Stimulated activated effector memory CD8-positive, alpha-beta T cell treated with anti-CD3 and anti-CD28 coated beads, Interleukin-12 subunit alpha, Interleukin-12 subunit beta, amount 100 ng/mL, for 72 hours (primary cell): ENCODE data around the gene FAM117A.
A peak's percentile ranks its signal among the peaks of the same experiment; 100 is the strongest.
"Not testable (repeated sequence)": the region's sequence is repeated elsewhere in the genome, so short reads cannot be mapped to it uniquely, and the experiment has no call there.

ENCODE experiments used
- ATAC-seq: fragments of 150-1000 bp; cut with Tn5 transposase; 2 replicates; pipeline ENCODE4 v1.10.0; 2021
- DNase-seq, 2 donors: peaks; one replicate each; pipeline ENCODE4 v3.0.0; 2021 to 2022; ENCODE audit warnings: low spot score in 2 of 2
- H3K27ac Mint-ChIP-seq: one replicate; pipeline ENCODE4 v1.8.0; 2022; ENCODE audit warnings: mild to moderate bottlenecking, mixed read lengths
- H3K36me3 Mint-ChIP-seq: one replicate; pipeline ENCODE4 v1.8.0; 2022; ENCODE audit warnings: mild to moderate bottlenecking, mixed read lengths
- H3K4me1 Mint-ChIP-seq: one replicate; pipeline ENCODE4 v1.8.0; 2022; ENCODE audit warnings: mixed read lengths
- H3K4me3 Mint-ChIP-seq: one replicate; pipeline ENCODE4 v1.8.0; 2022; ENCODE audit warnings: mild to moderate bottlenecking, mixed read lengths
- H3K9me3 Mint-ChIP-seq: one replicate; pipeline ENCODE4 v1.8.0; 2022; ENCODE audit warnings: mixed read lengths

The FAM117A gene

GRCh38 chr17:49777563-49777962 lies 13.6 kb upstream of the FAM117A start:
- DNase-seq (no peak), ATAC-seq (no peak)
- H3K4me3 Mint-ChIP-seq, result no peak overlapping the region
- peaks cover 10% of the 10 kb centered on the region for H3K4me1 Mint-ChIP-seq
- no peaks in the 10 kb centered on the region for H3K36me3 Mint-ChIP-seq
- no peaks in the 10 kb centered on the region for H3K9me3 Mint-ChIP-seq
- no peak overlapping the region for H3K27ac Mint-ChIP-seq

- H3K27ac Mint-ChIP-seq, result no peak overlapping the region
- no peak for ATAC-seq
- no peaks in the 10 kb centered on the region for H3K9me3 Mint-ChIP-seq
- H3K36me3 Mint-ChIP-seq, result no peaks in the 10 kb centered on the region
- peaks cover 10% of the 10 kb centered on the region for H3K4me1 Mint-ChIP-seq
- H3K4me3 Mint-ChIP-seq, result no peak overlapping the region
- DNase-seq, result no peak
Observed at GRCh38 chr17:49776551-49777300, 12.8 kb upstream of the FAM117A start.

GRCh38 chr17:49775546-49776260 lies 11.8 kb upstream of the FAM117A start:
- Mint-ChIP-seq H3K4me1 (peaks cover 10% of the 10 kb centered on the region), H3K9me3 (no peaks in the 10 kb centered on the region), H3K36me3 (no peaks in the 10 kb centered on the region), H3K27ac (no peak overlapping the region), H3K4me3 (no peak overlapping the region)
- DNase-seq, result no peak
- no peak for ATAC-seq

- Mint-ChIP-seq H3K36me3 (peaks cover 14% of the 10 kb centered on the region), H3K4me3 (no peak overlapping the region), H3K9me3 (no peaks in the 10 kb centered on the region), H3K4me1 (peaks cover 28% of the 10 kb centered on the region), H3K27ac (no peak overlapping the region)
- ATAC-seq, result no peak
- no peak for DNase-seq
Observed at GRCh38 chr17:49766918-49767530, 3.1 kb upstream of the FAM117A start.

GRCh38 chr17:49764559-49765180 lies 739 bp upstream of the FAM117A start:
- ATAC-seq, result no peak
- Mint-ChIP-seq H3K4me1 (peaks cover 51% of the 10 kb centered on the region), H3K9me3 (no peaks in the 10 kb centered on the region), H3K27ac (peak overlapping the region; percentile 92), H3K36me3 (peaks cover 14% of the 10 kb centered on the region), H3K4me3 (peak overlapping the region; percentile 93)
- DNase-seq, result no peak

GRCh38 chr17:49762151-49762941 lies 1.6 kb downstream of the FAM117A start:
- H3K27ac Mint-ChIP-seq, result peak overlapping the region; percentile 92
- no peaks in the 10 kb centered on the region for H3K9me3 Mint-ChIP-seq
- no peak for DNase-seq
- ATAC-seq, result no peak
- peaks cover 32% of the 10 kb centered on the region for H3K36me3 Mint-ChIP-seq
- peak overlapping the region; percentile 93 for H3K4me3 Mint-ChIP-seq
- peaks cover 62% of the 10 kb centered on the region for H3K4me1 Mint-ChIP-seq

GRCh38 chr17:49760932-49761558 lies 2.9 kb downstream of the FAM117A start:
- H3K27ac Mint-ChIP-seq, result peak overlapping the region; percentile 92
- DNase-seq, result no peak
- H3K4me3 Mint-ChIP-seq, result peak overlapping the region; percentile 93
- peaks cover 73% of the 10 kb centered on the region for H3K4me1 Mint-ChIP-seq
- ATAC-seq, result no peak
- peaks cover 44% of the 10 kb centered on the region for H3K36me3 Mint-ChIP-seq
- no peaks in the 10 kb centered on the region for H3K9me3 Mint-ChIP-seq

GRCh38 chr17:49760296-49760695 lies 3.6 kb downstream of the FAM117A start:
- Mint-ChIP-seq H3K9me3 (no peaks in the 10 kb centered on the region), H3K27ac (peak overlapping the region; percentile 92), H3K4me1 (peaks cover 76% of the 10 kb centered on the region), H3K36me3 (peaks cover 44% of the 10 kb centered on the region), H3K4me3 (peak overlapping the region; percentile 93)
- ATAC-seq (no peak), DNase-seq (no peak)

- Mint-ChIP-seq H3K4me1 (peaks cover 77% of the 10 kb centered on the region), H3K9me3 (no peaks in the 10 kb centered on the region), H3K27ac (peak overlapping the region; percentile 92), H3K4me3 (no peak overlapping the region), H3K36me3 (peaks cover 43% of the 10 kb centered on the region)
- ATAC-seq, result no peak
- no peak for DNase-seq
Observed at GRCh38 chr17:49759203-49759602, 4.7 kb downstream of the FAM117A start.

GRCh38 chr17:49758464-49759010 lies 5.4 kb downstream of the FAM117A start:
- H3K4me3 Mint-ChIP-seq, H3K9me3 Mint-ChIP-seq, DNase-seq, ATAC-seq: not testable (repeated sequence)
- peaks cover 36% of the 10 kb centered on the region for H3K36me3 Mint-ChIP-seq
- peak overlapping the region; percentile 92 for H3K27ac Mint-ChIP-seq
- H3K4me1 Mint-ChIP-seq, result peaks cover 79% of the 10 kb centered on the region

GRCh38 chr17:49757151-49757777 lies 6.7 kb downstream of the FAM117A start:
- Mint-ChIP-seq H3K9me3 (no peaks in the 10 kb centered on the region), H3K4me1 (peaks cover 80% of the 10 kb centered on the region), H3K4me3 (no peak overlapping the region), H3K27ac (peak overlapping the region; percentile 88), H3K36me3 (peaks cover 30% of the 10 kb centered on the region)
- DNase-seq (no peak), ATAC-seq (no peak)

- Mint-ChIP-seq H3K36me3 (peaks cover 30% of the 10 kb centered on the region), H3K27ac (peak overlapping the region; percentile 88), H3K4me3 (no peak overlapping the region), H3K4me1 (peaks cover 76% of the 10 kb centered on the region), H3K9me3 (no peaks in the 10 kb centered on the region)
- no peak for DNase-seq
- no peak for ATAC-seq
Observed at GRCh38 chr17:49756323-49757150, 7.4 kb downstream of the FAM117A start.

GRCh38 chr17:49755663-49756283 lies 8.2 kb downstream of the FAM117A start:
- H3K9me3 Mint-ChIP-seq, result no peaks in the 10 kb centered on the region
- peak overlapping the region; percentile 23 for H3K4me3 Mint-ChIP-seq
- DNase-seq, result no peak
- no peak for ATAC-seq
- peak overlapping the region; percentile 88 for H3K27ac Mint-ChIP-seq
- H3K4me1 Mint-ChIP-seq, result peaks cover 72% of the 10 kb centered on the region
- H3K36me3 Mint-ChIP-seq, result peaks cover 36% of the 10 kb centered on the region
